ENCODE data around the gene TMEM255B.

The TMEM255B gene

DNA sequence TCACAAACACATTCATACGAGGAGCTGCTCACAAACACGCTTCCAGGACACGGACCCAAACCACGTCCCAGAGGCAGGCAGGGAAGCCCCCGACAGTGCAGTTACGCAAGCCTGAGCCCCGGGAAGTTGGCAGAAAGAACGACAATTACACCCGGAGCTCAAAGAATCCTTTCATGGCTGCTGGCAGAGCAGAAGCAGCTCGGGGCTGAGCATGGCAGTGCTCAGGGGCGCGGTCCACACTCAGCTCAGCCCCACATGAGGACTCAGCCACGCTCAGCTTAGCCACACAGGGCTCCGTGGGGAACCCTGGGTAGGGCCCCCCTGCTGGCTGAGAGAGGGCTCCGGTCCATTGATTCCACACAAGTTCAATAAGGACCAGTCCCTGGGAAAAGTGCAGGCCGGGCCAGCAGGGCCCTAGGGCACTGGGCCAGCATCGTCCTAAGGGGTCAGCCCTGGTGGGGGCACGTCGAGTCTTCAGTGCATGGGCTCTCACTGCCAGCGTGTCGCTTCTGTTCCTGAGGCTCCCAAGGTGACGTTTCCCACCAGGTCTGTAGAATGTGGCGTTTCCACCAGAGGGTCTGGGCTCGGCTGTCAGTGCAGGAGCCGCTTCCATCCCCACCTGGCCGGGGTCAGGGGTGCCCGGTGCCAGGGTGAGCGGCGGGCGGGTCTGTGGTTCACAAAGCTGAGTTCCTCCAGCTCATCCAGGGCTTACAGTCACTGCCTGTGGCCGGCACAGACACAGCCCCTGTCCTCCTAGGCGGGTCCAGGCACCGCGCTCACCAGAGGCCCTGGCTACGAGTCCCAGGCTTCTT lies 81.7 kb downstream of the TMEM255B start:
- H3K4me3 ChIP-seq (ENCODE audit: low read length in 2 of 2) = peak overlapping the region in 1 of 2 donors; percentile 54
- no peaks in the 10 kb centered on the region for H3K27me3 ChIP-seq (ENCODE audit: control insufficient read depth in 1 of 2, insufficient read depth in 2 of 2, low read length in 2 of 2)
- peaks cover 47% of the 10 kb centered on the region for H3K4me1 ChIP-seq (ENCODE audit: control insufficient read depth, insufficient read depth, low read length)
- no peaks in the 10 kb centered on the region for H3K9me3 ChIP-seq (ENCODE audit: control insufficient read depth in 2 of 2, low read length in 2 of 2)
- peaks cover 8 to 9% of the 10 kb centered on the region in 2 donors for H3K36me3 ChIP-seq (ENCODE audit: control insufficient read depth in 2 of 2, insufficient read depth in 2 of 2, low read length in 2 of 2)
- H3K27ac ChIP-seq (ENCODE audit: low read length) = peak overlapping the region; percentile 91
- H3K9ac ChIP-seq (ENCODE audit: low read length in 2 of 2) = peak overlapping the region in 1 of 2 donors; percentile 5

DNA sequence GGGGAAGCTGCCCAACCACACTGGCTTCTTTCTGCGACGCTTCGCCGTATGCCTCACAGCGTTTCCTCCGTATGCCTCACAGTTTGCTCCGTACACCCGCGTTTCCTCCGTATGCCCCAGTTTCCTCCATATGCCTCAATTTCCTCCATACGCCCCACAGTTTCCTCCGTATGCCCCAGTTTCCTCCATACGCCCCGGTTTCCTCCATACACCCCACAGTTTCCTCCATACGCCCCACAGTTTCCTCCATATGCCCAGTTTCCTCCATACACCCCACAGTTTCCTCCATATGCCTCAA lies 82.3 kb downstream of the TMEM255B start:
- H3K27ac ChIP-seq (ENCODE audit: low read length) = no peak overlapping the region
- no peak overlapping the region for H3K9ac ChIP-seq (ENCODE audit: low read length in 2 of 2)
- peaks cover 47% of the 10 kb centered on the region for H3K4me1 ChIP-seq (ENCODE audit: control insufficient read depth, insufficient read depth, low read length)
- H3K36me3 ChIP-seq (ENCODE audit: control insufficient read depth in 2 of 2, insufficient read depth in 2 of 2, low read length in 2 of 2) = peaks cover 14% of the 10 kb centered on the region in 2 donors
- no peaks in the 10 kb centered on the region for H3K27me3 ChIP-seq (ENCODE audit: control insufficient read depth in 1 of 2, insufficient read depth in 2 of 2, low read length in 2 of 2)
- no peaks in the 10 kb centered on the region for H3K9me3 ChIP-seq (ENCODE audit: control insufficient read depth in 2 of 2, low read length in 2 of 2)
- no peak overlapping the region for H3K4me3 ChIP-seq (ENCODE audit: low read length in 2 of 2)

GRCh38 chr13:113842336-113843062 lies 83.5 kb downstream of the TMEM255B start:
- Histone ChIP-seq H3K4me1 (ENCODE audit: control insufficient read depth, insufficient read depth, low read length) (peaks cover 40% of the 10 kb centered on the region), H3K36me3 (ENCODE audit: control insufficient read depth in 2 of 2, insufficient read depth in 2 of 2, low read length in 2 of 2) (peaks cover 15 to 19% of the 10 kb centered on the region in 2 donors), H3K4me3 (ENCODE audit: low read length in 2 of 2) (no peak overlapping the region), H3K27ac (ENCODE audit: low read length) (no peak overlapping the region), H3K9ac (ENCODE audit: low read length in 2 of 2) (no peak overlapping the region), H3K9me3 (ENCODE audit: control insufficient read depth in 2 of 2, low read length in 2 of 2) (no peaks in the 10 kb centered on the region), H3K27me3 (ENCODE audit: control insufficient read depth in 1 of 2, insufficient read depth in 2 of 2, low read length in 2 of 2) (no peaks in the 10 kb centered on the region)

GRCh38 chr13:113843063-113843654 lies 84.1 kb downstream of the TMEM255B start:
- no peak overlapping the region for H3K4me3 ChIP-seq (ENCODE audit: low read length in 2 of 2)
- peaks cover 34% of the 10 kb centered on the region for H3K4me1 ChIP-seq (ENCODE audit: control insufficient read depth, insufficient read depth, low read length)
- H3K27me3 ChIP-seq (ENCODE audit: control insufficient read depth in 1 of 2, insufficient read depth in 2 of 2, low read length in 2 of 2) = no peaks in the 10 kb centered on the region
- peaks cover 15 to 20% of the 10 kb centered on the region in 2 donors for H3K36me3 ChIP-seq (ENCODE audit: control insufficient read depth in 2 of 2, insufficient read depth in 2 of 2, low read length in 2 of 2)
- no peak overlapping the region for H3K9ac ChIP-seq (ENCODE audit: low read length in 2 of 2)
- H3K27ac ChIP-seq (ENCODE audit: low read length) = no peak overlapping the region
- no peaks in the 10 kb centered on the region for H3K9me3 ChIP-seq (ENCODE audit: control insufficient read depth in 2 of 2, low read length in 2 of 2)

GRCh38 chr13:113843864-113844556 lies 85.0 kb downstream of the TMEM255B start:
- no peak overlapping the region for H3K27ac ChIP-seq (ENCODE audit: low read length)
- H3K27me3 ChIP-seq (ENCODE audit: control insufficient read depth in 1 of 2, insufficient read depth in 2 of 2, low read length in 2 of 2) = no peaks in the 10 kb centered on the region
- no peak overlapping the region for H3K9ac ChIP-seq (ENCODE audit: low read length in 2 of 2)
- peaks cover 31% of the 10 kb centered on the region for H3K4me1 ChIP-seq (ENCODE audit: control insufficient read depth, insufficient read depth, low read length)
- H3K36me3 ChIP-seq (ENCODE audit: control insufficient read depth in 2 of 2, insufficient read depth in 2 of 2, low read length in 2 of 2) = peaks cover 15 to 20% of the 10 kb centered on the region in 2 donors
- H3K4me3 ChIP-seq (ENCODE audit: low read length in 2 of 2) = no peak overlapping the region
- H3K9me3 ChIP-seq (ENCODE audit: control insufficient read depth in 2 of 2, low read length in 2 of 2) = no peaks in the 10 kb centered on the region

DNA sequence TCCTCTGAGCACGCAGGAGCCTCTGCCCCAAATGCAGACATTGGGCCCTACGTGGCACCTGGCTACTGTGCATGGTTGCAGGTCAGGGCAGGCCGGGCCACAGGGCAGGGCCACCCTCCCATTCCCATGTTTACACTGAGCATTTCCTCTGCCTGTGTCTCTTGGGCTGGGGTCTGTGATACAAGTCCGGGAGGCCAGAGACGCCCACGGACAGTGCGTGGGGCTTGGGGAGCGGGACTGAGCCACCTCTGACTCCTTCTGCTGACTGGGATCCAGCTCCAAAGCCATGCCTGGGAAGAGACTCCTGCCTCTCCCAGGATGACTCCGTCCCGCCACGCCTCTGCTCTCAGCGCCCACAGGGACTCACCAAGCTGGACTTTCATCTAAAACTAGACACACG lies 86.0 kb downstream of the TMEM255B start:
- H3K27me3 ChIP-seq (ENCODE audit: control insufficient read depth in 1 of 2, insufficient read depth in 2 of 2, low read length in 2 of 2) = no peaks in the 10 kb centered on the region
- H3K27ac ChIP-seq (ENCODE audit: low read length) = no peak overlapping the region
- no peak overlapping the region for H3K9ac ChIP-seq (ENCODE audit: low read length in 2 of 2)
- peaks cover 25% of the 10 kb centered on the region for H3K4me1 ChIP-seq (ENCODE audit: control insufficient read depth, insufficient read depth, low read length)
- H3K36me3 ChIP-seq (ENCODE audit: control insufficient read depth in 2 of 2, insufficient read depth in 2 of 2, low read length in 2 of 2) = peaks cover 15 to 20% of the 10 kb centered on the region in 2 donors
- H3K4me3 ChIP-seq (ENCODE audit: low read length in 2 of 2) = no peak overlapping the region
- no peaks in the 10 kb centered on the region for H3K9me3 ChIP-seq (ENCODE audit: control insufficient read depth in 2 of 2, low read length in 2 of 2)

GRCh38 chr13:113845723-113846635 lies 87.0 kb downstream of the TMEM255B start:
- H3K9me3 ChIP-seq (ENCODE audit: control insufficient read depth in 2 of 2, low read length in 2 of 2) = no peaks in the 10 kb centered on the region
- H3K9ac ChIP-seq (ENCODE audit: low read length in 2 of 2) = no peak overlapping the region
- no peaks in the 10 kb centered on the region for H3K27me3 ChIP-seq (ENCODE audit: control insufficient read depth in 1 of 2, insufficient read depth in 2 of 2, low read length in 2 of 2)
- peaks cover 15 to 20% of the 10 kb centered on the region in 2 donors for H3K36me3 ChIP-seq (ENCODE audit: control insufficient read depth in 2 of 2, insufficient read depth in 2 of 2, low read length in 2 of 2)
- peaks cover 16% of the 10 kb centered on the region for H3K4me1 ChIP-seq (ENCODE audit: control insufficient read depth, insufficient read depth, low read length)
- H3K27ac ChIP-seq (ENCODE audit: low read length) = no peak overlapping the region
- no peak overlapping the region for H3K4me3 ChIP-seq (ENCODE audit: low read length in 2 of 2)

DNA sequence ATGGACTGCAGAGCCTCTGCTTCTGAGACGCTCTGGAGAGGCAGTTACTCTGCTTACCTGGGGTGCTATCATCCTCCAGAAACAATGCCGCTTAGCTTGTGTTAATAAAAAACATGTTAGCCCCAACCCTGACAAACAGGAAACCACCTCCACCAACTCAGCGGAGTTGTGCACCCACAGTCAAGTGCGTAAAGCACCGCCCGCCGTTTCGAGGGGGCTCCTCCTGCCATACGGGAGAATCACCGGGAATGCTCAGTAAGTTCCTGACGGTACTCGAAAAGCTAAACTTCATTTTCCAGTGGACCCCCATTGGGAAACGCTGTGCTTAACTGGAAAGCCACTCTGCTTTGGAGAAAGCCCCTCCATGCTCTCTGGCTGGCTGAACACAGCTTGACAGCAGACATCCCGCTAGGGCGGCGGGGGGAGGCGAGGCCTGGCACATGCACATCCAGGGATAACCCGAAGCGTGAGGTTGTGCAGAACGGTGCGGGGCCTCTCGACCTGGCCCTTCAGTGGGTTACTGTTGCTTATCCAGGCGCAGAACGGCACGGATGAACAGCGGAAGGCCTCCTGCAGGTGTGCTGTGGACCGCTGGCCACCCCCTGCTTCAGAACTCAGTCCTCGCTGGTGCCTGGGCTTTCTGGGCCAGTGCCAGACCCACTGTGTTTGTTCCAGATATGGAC lies 87.8 kb downstream of the TMEM255B start:
- Histone ChIP-seq H3K9me3 (ENCODE audit: control insufficient read depth in 2 of 2, low read length in 2 of 2) (no peaks in the 10 kb centered on the region), H3K36me3 (ENCODE audit: control insufficient read depth in 2 of 2, insufficient read depth in 2 of 2, low read length in 2 of 2) (peaks cover 15 to 20% of the 10 kb centered on the region in 2 donors), H3K9ac (ENCODE audit: low read length in 2 of 2) (no peak overlapping the region), H3K4me1 (ENCODE audit: control insufficient read depth, insufficient read depth, low read length) (peaks cover 13% of the 10 kb centered on the region), H3K27ac (ENCODE audit: low read length) (no peak overlapping the region), H3K4me3 (ENCODE audit: low read length in 2 of 2) (no peak overlapping the region), H3K27me3 (ENCODE audit: control insufficient read depth in 1 of 2, insufficient read depth in 2 of 2, low read length in 2 of 2) (no peaks in the 10 kb centered on the region)

GRCh38 chr13:113848020-113848419 lies 89.0 kb downstream of the TMEM255B start:
- no peaks in the 10 kb centered on the region for H3K9me3 ChIP-seq (ENCODE audit: control insufficient read depth in 2 of 2, low read length in 2 of 2)
- H3K9ac ChIP-seq (ENCODE audit: low read length in 2 of 2) = no peak overlapping the region
- peaks cover 15 to 20% of the 10 kb centered on the region in 2 donors for H3K36me3 ChIP-seq (ENCODE audit: control insufficient read depth in 2 of 2, insufficient read depth in 2 of 2, low read length in 2 of 2)
- no peaks in the 10 kb centered on the region for H3K27me3 ChIP-seq (ENCODE audit: control insufficient read depth in 1 of 2, insufficient read depth in 2 of 2, low read length in 2 of 2)
- no peak overlapping the region for H3K4me3 ChIP-seq (ENCODE audit: low read length in 2 of 2)
- H3K27ac ChIP-seq (ENCODE audit: low read length) = no peak overlapping the region
- H3K4me1 ChIP-seq (ENCODE audit: control insufficient read depth, insufficient read depth, low read length) = peaks cover 17% of the 10 kb centered on the region

Measured in stomach smooth muscle (tissue), 2 donors.